GM21515 (cell line): Measurements from ENCODE around the gene TUBB3.

Experiments used
- ATAC-seq: cut with Tn5 transposase; IDR thresholded peaks from one replicate; pipeline ENCODE4 v1.9.1; 2021; ENCODE audit not compliant: unreplicated experiment

The TUBB3 gene

GRCh38 chr16:89936981-89937380, 13.8 kb downstream of the TUBB3 start:
- no peak for ATAC-seq

DNA sequence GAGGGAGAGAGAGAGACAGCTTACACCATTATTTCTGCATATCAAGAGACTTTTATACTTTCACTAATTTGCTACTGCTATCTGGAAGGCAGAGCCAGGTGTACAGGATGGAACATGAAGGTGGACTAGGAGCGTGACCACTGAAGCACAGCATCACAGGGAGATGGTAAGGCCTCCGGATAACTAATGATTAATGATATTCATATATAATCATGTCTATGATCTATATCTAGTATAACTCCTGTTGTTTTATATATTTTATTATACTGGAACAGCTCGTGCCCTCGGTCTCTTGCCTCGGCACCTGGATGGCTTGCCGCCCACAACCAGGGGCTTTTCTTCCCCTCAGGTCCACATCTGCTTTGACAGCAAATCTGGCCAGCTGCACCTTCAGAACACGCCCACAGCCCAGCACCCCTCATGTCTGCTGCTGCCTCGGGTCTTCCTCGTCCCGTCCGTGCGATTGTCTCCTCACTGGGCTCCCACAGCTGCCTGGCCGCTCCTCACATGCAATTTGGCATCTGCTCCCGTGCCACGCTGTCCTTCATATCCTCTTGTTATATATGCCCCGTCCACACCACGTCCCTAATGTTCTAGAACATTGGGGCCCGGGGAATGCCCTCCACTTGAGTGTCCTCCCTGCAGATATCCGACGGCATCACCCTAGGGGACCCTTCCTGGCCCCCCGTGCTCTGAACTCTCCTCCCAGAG, 15.2 kb downstream of the TUBB3 start:
- no peak for ATAC-seq

GRCh38 chr16:89944773-89945172, 21.6 kb downstream of the TUBB3 start:
- no peak for ATAC-seq

DNA sequence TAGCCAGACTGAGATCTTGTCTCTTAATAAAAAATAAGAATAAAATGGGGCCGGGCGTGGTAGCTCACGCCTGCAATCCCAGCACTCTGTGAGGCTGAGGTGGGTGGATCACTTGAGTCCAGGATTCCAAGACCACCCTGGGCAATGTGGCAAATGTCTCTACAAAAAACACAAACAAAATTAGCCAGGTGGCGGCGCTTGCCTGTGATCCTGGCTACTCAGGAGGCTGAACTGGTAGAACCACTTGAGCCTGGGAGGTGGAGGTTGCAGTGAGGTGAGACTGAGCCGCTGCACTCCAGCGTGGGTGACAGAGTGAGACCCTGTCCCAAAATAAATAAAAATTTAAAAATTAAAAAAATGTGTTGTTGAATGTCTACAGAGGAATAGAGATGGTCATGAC, 22.5 kb downstream of the TUBB3 start:
- ATAC-seq, result no peak

GRCh38 chr16:89946515-89946914, 23.4 kb downstream of the TUBB3 start:
- no peak for ATAC-seq

GRCh38 chr16:89949121-89949742, 26.1 kb downstream of the TUBB3 start:
- ATAC-seq, result no peak

GRCh38 chr16:89949756-89950155, 26.6 kb downstream of the TUBB3 start:
- ATAC-seq, result no peak

GRCh38 chr16:89951509-89951908, 28.4 kb downstream of the TUBB3 start:
- ATAC-seq, result no peak

GRCh38 chr16:89952049-89952448, 28.9 kb downstream of the TUBB3 start:
- ATAC-seq, result no peak

GRCh38 chr16:89952551-89952950, 29.4 kb downstream of the TUBB3 start:
- no peak for ATAC-seq

GRCh38 chr16:89953671-89954406, 30.7 kb downstream of the TUBB3 start:
- ATAC-seq, result peak; percentile 50

- no peak for ATAC-seq
Observed at GRCh38 chr16:89954462-89954861, 31.3 kb downstream of the TUBB3 start.

DNA sequence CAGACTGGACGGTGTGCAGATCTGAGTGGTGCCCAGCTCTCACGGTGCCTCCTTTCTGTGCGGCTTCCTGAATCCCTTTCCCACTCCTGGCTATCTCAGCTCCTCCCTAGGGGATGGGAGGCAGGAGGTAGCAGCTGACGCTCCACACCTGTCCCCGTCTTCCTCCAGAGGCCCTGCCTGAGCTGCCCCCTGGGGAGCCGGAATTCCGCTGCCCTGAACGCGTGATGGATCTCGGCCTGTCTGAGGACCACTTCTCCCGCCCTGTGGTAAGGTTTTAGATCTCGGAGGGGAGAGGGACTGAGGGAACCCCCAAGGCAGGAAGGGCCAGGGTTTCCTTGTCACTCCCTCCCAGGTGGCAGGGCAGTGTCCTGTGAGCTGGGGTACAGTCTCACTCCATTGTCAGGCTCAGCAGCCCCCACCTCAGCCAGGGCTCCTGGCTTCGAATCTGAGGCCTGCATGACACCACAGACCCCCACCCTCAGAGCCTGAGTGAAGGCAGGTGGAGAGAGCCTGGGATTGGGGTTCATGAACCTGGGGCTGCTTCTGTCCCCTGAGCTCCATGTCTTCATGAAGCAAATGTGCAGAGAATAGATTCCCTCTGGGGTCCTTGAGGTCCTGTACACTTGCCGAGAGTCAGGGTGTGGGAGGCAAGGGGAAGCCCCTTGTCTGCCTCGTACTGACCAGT, 32.0 kb downstream of the TUBB3 start:
- ATAC-seq, result no peak

GRCh38 chr16:89956505-89957215, 33.5 kb downstream of the TUBB3 start:
- ATAC-seq, result no peak

- no peak for ATAC-seq
Observed at GRCh38 chr16:89957216-89957785, 34.2 kb downstream of the TUBB3 start.

- no peak for ATAC-seq
Observed at GRCh38 chr16:89958068-89958467, 34.9 kb downstream of the TUBB3 start.

DNA sequence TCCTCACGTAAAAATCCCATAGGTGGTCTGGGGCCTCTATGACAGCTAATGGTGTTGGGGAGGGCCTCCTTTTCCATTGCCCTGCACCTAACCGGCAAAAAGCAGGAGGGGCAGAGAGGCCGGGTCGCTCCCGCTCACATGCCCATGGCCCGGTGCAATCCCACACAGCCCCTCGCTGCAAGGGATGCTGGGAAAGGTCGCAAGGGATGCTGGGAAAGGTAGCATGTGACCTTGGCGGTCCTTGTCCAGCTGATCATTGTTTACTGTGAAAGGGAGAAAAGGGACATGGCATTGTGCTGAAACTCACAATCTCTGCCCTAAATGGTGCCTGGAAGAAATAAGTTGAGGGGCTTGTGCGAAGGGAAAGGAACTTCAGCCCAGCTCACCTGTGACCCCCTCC, 35.5 kb downstream of the TUBB3 start:
- ATAC-seq, result no peak

GRCh38 chr16:89960966-89961365, 37.8 kb downstream of the TUBB3 start:
- no peak for ATAC-seq

- no peak for ATAC-seq
Observed at GRCh38 chr16:89961920-89962319, 38.8 kb downstream of the TUBB3 start.

DNA sequence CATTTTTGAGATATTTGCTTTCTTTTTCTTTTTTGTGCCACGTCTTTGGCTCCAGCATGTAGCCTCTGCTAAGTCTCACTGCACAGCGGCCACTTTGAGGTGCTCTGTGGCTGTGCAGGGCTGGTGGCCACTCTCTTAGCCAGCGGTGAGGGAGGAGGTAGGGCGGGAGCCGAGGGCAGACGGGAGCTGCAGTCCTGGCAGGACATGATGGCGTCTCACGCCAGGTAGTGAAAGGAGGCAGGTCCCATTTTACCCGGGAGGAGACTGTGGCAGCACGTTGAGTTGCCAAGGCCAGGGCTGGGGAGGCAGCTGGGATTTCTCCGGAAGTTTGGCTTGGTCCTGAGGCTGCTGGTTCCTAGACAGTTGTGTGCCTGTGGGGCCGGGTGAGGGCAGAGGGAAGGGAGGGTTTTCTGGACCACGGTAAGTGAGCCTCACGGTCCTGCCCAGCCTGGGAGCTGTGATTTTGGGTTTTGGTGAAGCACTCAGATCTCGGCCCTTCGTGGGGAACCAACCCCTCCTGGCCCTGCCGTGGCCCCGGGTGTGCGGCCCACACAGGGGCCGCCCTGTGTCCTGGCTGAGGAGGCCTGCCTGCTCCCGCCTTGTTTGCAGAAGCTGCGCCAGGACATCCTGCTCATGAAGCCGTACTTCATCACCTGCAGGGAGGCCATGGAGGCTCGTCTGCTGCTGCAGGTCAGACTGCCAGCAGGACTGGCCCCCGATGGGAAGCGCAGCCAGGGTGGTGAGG, 39.8 kb downstream of the TUBB3 start:
- ATAC-seq, result no peak
